ENCODE results near the gene BMP6.

Gene BMP6

GRCh38 chr6:7727946-7728854 is 2.3 kb downstream of the BMP6 start:
- Histone ChIP-seq H3K27me3 (ENCODE audit: insufficient read depth, low read length, poor library complexity) (peaks cover 2% of the 10 kb centered on the region), H3K4me3 (ENCODE audit: low read depth in 1 of 2, low read length in 2 of 2) (no peak overlapping the region), H3K27ac (ENCODE audit: low read length) (no peak overlapping the region), H3K9ac (ENCODE audit: low read depth, low read length) (no peak overlapping the region), H4K20me1 (ENCODE audit: insufficient read depth, low read length) (no peaks in the 10 kb centered on the region), H3K79me2 (ENCODE audit: insufficient read depth, low read length) (no peaks in the 10 kb centered on the region), H3K9me3 (ENCODE audit: insufficient read depth, low read length, severe bottlenecking) (no peaks in the 10 kb centered on the region), H3K4me1 (ENCODE audit: insufficient read depth, low read length) (no peaks in the 10 kb centered on the region), H2AFZ (ENCODE audit: low read depth, low read length) (no peak overlapping the region), H3K4me2 (ENCODE audit: insufficient read depth, low read length) (no peak overlapping the region), H3K36me3 (ENCODE audit: insufficient read depth, low read length) (no peaks in the 10 kb centered on the region)
- TF ChIP-seq CTCF (IDR thresholded peaks at IDR 0.05; ENCODE audit: borderline replicate concordance, extremely low read depth, low read length, poor library complexity, severe bottlenecking) (no peak), EZH2 (IDR thresholded peaks at IDR 0.05; ENCODE audit: borderline replicate concordance, low read depth, low read length, severe bottlenecking) (no peak)
- no peak for DNase-seq
- no peak for ATAC-seq (ENCODE audit: insufficient read depth, low read depth)

GRCh38 chr6:7728855-7729590 is 3.1 kb downstream of the BMP6 start:
- Histone ChIP-seq H3K36me3 (ENCODE audit: insufficient read depth, low read length) (no peaks in the 10 kb centered on the region), H4K20me1 (ENCODE audit: insufficient read depth, low read length) (no peaks in the 10 kb centered on the region), H3K9ac (ENCODE audit: low read depth, low read length) (no peak overlapping the region), H3K27ac (ENCODE audit: low read length) (no peak overlapping the region), H3K4me3 (ENCODE audit: low read depth in 1 of 2, low read length in 2 of 2) (no peak overlapping the region), H3K4me1 (ENCODE audit: insufficient read depth, low read length) (no peaks in the 10 kb centered on the region), H2AFZ (ENCODE audit: low read depth, low read length) (no peak overlapping the region), H3K9me3 (ENCODE audit: insufficient read depth, low read length, severe bottlenecking) (no peaks in the 10 kb centered on the region), H3K27me3 (ENCODE audit: insufficient read depth, low read length, poor library complexity) (peaks cover 2% of the 10 kb centered on the region), H3K79me2 (ENCODE audit: insufficient read depth, low read length) (no peaks in the 10 kb centered on the region), H3K4me2 (ENCODE audit: insufficient read depth, low read length) (no peak overlapping the region)
- ATAC-seq (ENCODE audit: insufficient read depth, low read depth) (no peak), DNase-seq (no peak)
- TF ChIP-seq CTCF (IDR thresholded peaks at IDR 0.05; ENCODE audit: borderline replicate concordance, extremely low read depth, low read length, poor library complexity, severe bottlenecking) (no peak), EZH2 (IDR thresholded peaks at IDR 0.05; ENCODE audit: borderline replicate concordance, low read depth, low read length, severe bottlenecking) (no peak)

GRCh38 chr6:7730001-7730783 is 4.3 kb downstream of the BMP6 start:
- peaks cover 8% of the 10 kb centered on the region for H3K27me3 ChIP-seq (ENCODE audit: insufficient read depth, low read length, poor library complexity)
- H3K9ac ChIP-seq (ENCODE audit: low read depth, low read length), result no peak overlapping the region
- H3K36me3 ChIP-seq (ENCODE audit: insufficient read depth, low read length), result no peaks in the 10 kb centered on the region
- no peak overlapping the region for H3K27ac ChIP-seq (ENCODE audit: low read length)
- H3K79me2 ChIP-seq (ENCODE audit: insufficient read depth, low read length), result no peaks in the 10 kb centered on the region
- no peak overlapping the region for H3K4me2 ChIP-seq (ENCODE audit: insufficient read depth, low read length)
- no peak for ATAC-seq (ENCODE audit: insufficient read depth, low read depth)
- no peak overlapping the region for H2AFZ ChIP-seq (ENCODE audit: low read depth, low read length)
- no peak overlapping the region for H3K4me3 ChIP-seq (ENCODE audit: low read depth in 1 of 2, low read length in 2 of 2)
- no peak for DNase-seq
- H3K9me3 ChIP-seq (ENCODE audit: insufficient read depth, low read length, severe bottlenecking), result no peaks in the 10 kb centered on the region
- no peak for TF ChIP-seq CTCF (IDR thresholded peaks at IDR 0.05; ENCODE audit: borderline replicate concordance, extremely low read depth, low read length, poor library complexity, severe bottlenecking)
- no peak for TF ChIP-seq EZH2 (IDR thresholded peaks at IDR 0.05; ENCODE audit: borderline replicate concordance, low read depth, low read length, severe bottlenecking)
- H3K4me1 ChIP-seq (ENCODE audit: insufficient read depth, low read length), result no peaks in the 10 kb centered on the region
- H4K20me1 ChIP-seq (ENCODE audit: insufficient read depth, low read length), result no peaks in the 10 kb centered on the region
